ENCODE data around the gene NUP50.
A peak's percentile ranks its signal among the peaks of the same experiment; 100 is the strongest.

The NUP50 gene

GRCh38 chr22:45233827-45234226 lies 70.1 kb downstream of the NUP50 start:
- DNase-seq = no peak

DNA sequence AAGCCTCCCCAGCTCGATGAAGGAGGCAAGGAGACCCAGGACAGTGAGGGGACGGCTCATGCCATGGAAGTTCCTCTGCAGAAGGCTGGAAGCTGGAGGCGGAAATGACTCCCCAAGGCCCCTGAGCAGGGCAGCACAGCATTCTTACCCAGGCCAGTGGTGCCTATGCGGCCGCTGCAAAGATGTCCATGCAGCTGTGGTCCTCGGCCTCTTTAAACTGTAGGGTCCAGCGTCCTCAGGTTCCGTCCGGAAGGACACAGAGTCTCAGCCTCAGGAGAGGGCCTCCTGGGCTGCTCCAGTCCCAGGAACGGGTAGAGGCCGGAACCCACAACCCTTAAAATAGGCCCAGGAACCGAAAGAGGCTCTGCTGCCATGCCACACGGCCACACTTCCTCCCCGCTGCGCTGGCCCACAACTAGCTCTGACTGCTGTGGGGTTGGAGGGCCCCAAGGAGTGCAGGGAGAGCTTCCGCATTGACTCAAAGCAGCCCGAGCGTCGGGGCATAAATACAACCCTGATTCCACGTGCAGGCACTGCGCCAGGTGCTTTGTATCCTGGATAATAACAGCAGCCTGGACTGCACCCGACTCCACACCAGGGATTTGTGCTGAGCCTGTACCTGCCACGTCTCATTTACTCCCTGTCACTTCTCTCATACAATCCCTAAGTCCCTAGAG lies 71.5 kb downstream of the NUP50 start:
- peak; percentile 6 for DNase-seq

DNA sequence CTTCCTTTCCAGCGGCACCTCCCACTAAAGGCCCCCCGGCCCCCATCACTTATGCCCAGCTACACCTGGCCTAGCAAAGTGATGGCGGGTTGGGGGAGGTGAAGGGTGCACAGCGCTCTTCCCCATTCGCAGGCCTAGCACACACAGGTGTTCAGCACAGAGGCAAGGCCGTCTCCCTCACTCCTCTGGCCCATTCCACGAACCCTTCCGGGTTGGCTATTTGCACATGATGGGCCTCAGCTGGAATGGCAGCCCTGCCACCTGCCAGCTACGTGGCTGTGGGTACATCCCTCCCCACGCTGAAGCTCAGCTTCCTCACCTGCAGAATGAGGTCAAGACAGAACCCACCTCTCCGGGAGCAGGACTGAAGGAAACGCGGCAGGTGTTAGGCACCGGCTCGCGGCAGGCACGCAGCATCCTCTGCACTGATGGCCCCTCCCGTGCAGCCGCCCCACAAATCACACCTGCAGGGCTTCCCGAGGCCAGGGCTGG lies 72.2 kb downstream of the NUP50 start:
- peak; percentile 44 for DNase-seq

- peak; percentile 14 for DNase-seq
Measured at GRCh38 chr22:45237065-45237990, 73.6 kb downstream of the NUP50 start.

Data from NCI-H2029 (cell line).